Tibial nerve (tissue), 4 donors: ENCODE measurements around the gene MAP4K1. TPM values are rescaled to one million over a fixed set of nuclear protein-coding genes. Genes with fewer than 3 reads are reported as not detected.
A peak's percentile ranks its signal among the peaks of the same experiment; 100 is the strongest.

Experiments
- DNase-seq, 2 donors: peaks; one replicate each; pipeline ENCODE4 v3.0.0-alpha.2; 2019; ENCODE audit warnings: low spot score in 2 of 2
- H3K27ac ChIP-seq, 4 donors: fragments of 200-600 bp; sonication (generic) in 3 of 4; one replicate each; pipeline ENCODE4 v1.5.1; 2017 to 2019; ENCODE audit warnings: mild to moderate bottlenecking in 1 of 4
- H3K27me3 ChIP-seq, 2 donors: fragments of 200-600 bp; sonication (generic) in 1 of 2; one replicate each; pipeline versions ENCODE4 v1.5.1 to v1.6.0; 2017 to 2019
- H3K36me3 ChIP-seq, 3 donors: fragments of 200-600 bp; sonication (generic); one replicate each; pipeline ENCODE4 v1.5.1; 2018 to 2019
- H3K4me1 ChIP-seq, 4 donors: fragments of 200-600 bp; sonication (generic) in 3 of 4; one replicate each; pipeline ENCODE4 v1.5.1; 2017 to 2019
- H3K4me3 ChIP-seq, 4 donors: fragments of 200-600 bp; sonication (generic) in 3 of 4; one replicate each; pipeline ENCODE4 v1.5.1; 2017 to 2019; ENCODE audit warnings: mild to moderate bottlenecking in 1 of 4, moderate library complexity in 1 of 4
- H3K9me3 ChIP-seq, 4 donors: fragments of 200-600 bp; sonication (generic) in 3 of 4; one replicate each; pipeline ENCODE4 v1.5.1; 2017 to 2019
- EP300 ChIP-seq, 2 donors: sonication (generic); formaldehyde crosslinking; IDR thresholded peaks; one replicate each; pipeline ENCODE4 v1.6.1; 2017; ENCODE audit warnings: antibody characterized with exemption in 2 of 2, mild to moderate bottlenecking in 1 of 2
- POLR2A ChIP-seq, 2 donors: fragments of 450-650 bp; IDR thresholded peaks; one replicate each; pipeline ENCODE4 v1.6.1; 2017; ENCODE audit warnings: antibody characterized with exemption in 2 of 2, mild to moderate bottlenecking in 2 of 2, moderate library complexity in 2 of 2
- WGBS, 2 donors: methylation state at CpG; one replicate each; pipeline ENCODE4 v1.1.5; 2018; 5-methylcytosine and 5-hydroxymethylcytosine counted together
- total RNA-seq, 4 donors: library from RNA; depleted of rRNA; stranded (reverse); fragments of >200 nt; gene quantifications; one replicate each; pipeline ENCODE4 v1.1.0, GENCODE V29; 2016
- TF ChIP-seq, protein P1 (sequence below), 5 experiments: fragments of 200-600 bp in 3 of 5; fragments of 450-650 bp in 2 of 5; sonication (generic) in 3 of 5; IDR thresholded peaks; one replicate each; pipeline ENCODE4 v1.5.1; 2016 to 2019; ENCODE audit warnings: antibody characterized with exemption in 5 of 5, mild to moderate bottlenecking in 3 of 5, moderate library complexity in 2 of 5

The MAP4K1 gene
- total RNA-seq, 4 donors from 2014 or later = 2.5 to 10.0 (median 8.8) TPM

- Histone ChIP-seq H3K27ac (no peak overlapping the region), H3K4me1 (no peaks in the 10 kb centered on the region), H3K4me3 (peak overlapping the region in 2 of 4 donors; percentile 36 to 40), H3K9me3 (no peaks in the 10 kb centered on the region), H3K27me3 (peaks cover 0 to 10% of the 10 kb centered on the region in 2 donors), H3K36me3 (peaks cover 0 to 39% (median 0%) of the 10 kb centered on the region in 3 donors)
- no peak for DNase-seq
- no peak for TF ChIP-seq POLR2A (IDR thresholded peaks at IDR 0.05)
- TF ChIP-seq, protein P1, sequence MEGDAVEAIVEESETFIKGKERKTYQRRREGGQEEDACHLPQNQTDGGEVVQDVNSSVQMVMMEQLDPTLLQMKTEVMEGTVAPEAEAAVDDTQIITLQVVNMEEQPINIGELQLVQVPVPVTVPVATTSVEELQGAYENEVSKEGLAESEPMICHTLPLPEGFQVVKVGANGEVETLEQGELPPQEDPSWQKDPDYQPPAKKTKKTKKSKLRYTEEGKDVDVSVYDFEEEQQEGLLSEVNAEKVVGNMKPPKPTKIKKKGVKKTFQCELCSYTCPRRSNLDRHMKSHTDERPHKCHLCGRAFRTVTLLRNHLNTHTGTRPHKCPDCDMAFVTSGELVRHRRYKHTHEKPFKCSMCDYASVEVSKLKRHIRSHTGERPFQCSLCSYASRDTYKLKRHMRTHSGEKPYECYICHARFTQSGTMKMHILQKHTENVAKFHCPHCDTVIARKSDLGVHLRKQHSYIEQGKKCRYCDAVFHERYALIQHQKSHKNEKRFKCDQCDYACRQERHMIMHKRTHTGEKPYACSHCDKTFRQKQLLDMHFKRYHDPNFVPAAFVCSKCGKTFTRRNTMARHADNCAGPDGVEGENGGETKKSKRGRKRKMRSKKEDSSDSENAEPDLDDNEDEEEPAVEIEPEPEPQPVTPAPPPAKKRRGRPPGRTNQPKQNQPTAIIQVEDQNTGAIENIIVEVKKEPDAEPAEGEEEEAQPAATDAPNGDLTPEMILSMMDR (IDR thresholded peaks at IDR 0.05) = no peak
- no peak for TF ChIP-seq EP300 (IDR thresholded peaks at IDR 0.05)
- WGBS, 2 donors = 69 to 72% methylated on average over 21 of the region's 21 CpGs
Observed at GRCh38 chr19:38565691-38566105, 52.1 kb downstream of the MAP4K1 start.

DNA sequence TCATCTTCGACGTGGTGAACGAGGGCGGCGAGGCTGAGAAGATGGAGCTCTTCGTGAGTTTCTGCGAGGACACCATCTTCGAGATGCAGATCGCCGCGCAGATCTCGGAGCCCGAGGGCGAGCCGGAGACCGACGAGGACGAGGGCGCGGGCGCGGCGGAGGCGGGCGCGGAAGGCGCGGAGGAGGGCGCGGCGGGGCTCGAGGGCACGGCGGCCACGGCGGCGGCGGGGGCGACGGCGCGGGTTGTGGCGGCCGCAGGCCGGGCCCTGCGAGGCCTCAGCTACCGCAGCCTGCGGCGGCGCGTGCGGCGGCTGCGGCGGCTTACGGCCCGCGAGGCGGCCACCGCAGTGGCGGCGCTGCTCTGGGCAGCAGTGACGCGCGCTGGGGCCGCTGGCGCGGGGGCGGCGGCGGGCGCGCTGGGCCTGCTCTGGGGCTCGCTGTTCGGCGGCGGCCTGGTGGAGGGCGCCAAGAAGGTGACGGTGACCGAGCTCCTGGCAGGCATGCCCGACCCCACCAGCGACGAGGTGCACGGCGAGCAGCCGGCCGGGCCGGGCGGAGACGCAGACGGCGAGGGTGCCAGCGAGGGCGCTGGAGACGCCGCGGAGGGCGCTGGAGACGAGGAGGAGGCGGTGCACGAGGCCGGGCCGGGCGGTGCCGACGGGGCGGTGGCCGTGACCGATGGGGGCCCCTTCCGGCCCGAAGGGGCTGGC is 52.6 kb downstream of the MAP4K1 start:
- Histone ChIP-seq H3K27me3 (peaks cover 0 to 10% of the 10 kb centered on the region in 2 donors), H3K4me3 (peak overlapping the region in 2 of 4 donors; percentile 36 to 40), H3K36me3 (peaks cover 0 to 39% (median 0%) of the 10 kb centered on the region in 3 donors), H3K4me1 (no peaks in the 10 kb centered on the region), H3K27ac (no peak overlapping the region), H3K9me3 (no peaks in the 10 kb centered on the region)
- WGBS, 2 donors = 19 to 21% methylated on average over 64 to 81 of the region's 111 CpGs
- DNase-seq = no peak
- TF ChIP-seq POLR2A (IDR thresholded peaks at IDR 0.05) = no peak
- TF ChIP-seq, protein P1 (IDR thresholded peaks at IDR 0.05) = no peak

DNA sequence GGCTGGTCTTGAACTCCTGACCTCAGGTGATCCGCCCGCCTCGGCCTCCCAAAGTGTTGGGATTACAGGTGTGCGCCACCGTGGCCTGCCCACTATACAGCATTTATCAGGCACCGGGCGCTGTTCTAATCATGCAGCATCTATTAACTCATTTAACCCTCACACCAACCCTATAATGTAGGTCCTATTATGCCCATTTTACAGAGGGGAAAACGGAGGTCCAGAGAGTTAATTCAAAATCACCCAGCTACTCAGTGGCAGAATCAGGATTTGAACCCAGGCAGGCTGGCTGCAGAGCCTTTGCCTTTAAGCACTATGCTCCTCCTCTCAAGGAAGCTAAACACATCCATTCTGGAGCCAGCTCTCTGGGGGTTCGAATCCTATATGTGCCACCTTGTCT is 54.3 kb downstream of the MAP4K1 start:
- TF ChIP-seq POLR2A (IDR thresholded peaks at IDR 0.05) (no peak), EP300 (IDR thresholded peaks at IDR 0.05) (no peak)
- TF ChIP-seq, protein P1 (IDR thresholded peaks at IDR 0.05) = no peak
- Histone ChIP-seq H3K27ac (no peak overlapping the region), H3K36me3 (peaks cover 0 to 39% (median 0%) of the 10 kb centered on the region in 3 donors), H3K4me3 (no peak overlapping the region), H3K4me1 (no peaks in the 10 kb centered on the region), H3K9me3 (no peaks in the 10 kb centered on the region), H3K27me3 (peaks cover 0 to 10% of the 10 kb centered on the region in 2 donors)
- DNase-seq = no peak
- WGBS, 2 donors = 93 to 98% methylated on average over 9 of the region's 9 CpGs

GRCh38 chr19:38562096-38562495 is 55.7 kb downstream of the MAP4K1 start:
- WGBS, 2 donors = 71 to 81% methylated on average over 6 of the region's 6 CpGs
- no peak overlapping the region for H3K27ac ChIP-seq
- H3K4me1 ChIP-seq = peaks cover 0 to 6% (median 0%) of the 10 kb centered on the region in 4 donors
- H3K36me3 ChIP-seq = peaks cover 0 to 28% (median 0%) of the 10 kb centered on the region in 3 donors
- DNase-seq = no peak
- H3K4me3 ChIP-seq = no peak overlapping the region
- H3K9me3 ChIP-seq = no peaks in the 10 kb centered on the region
- peaks cover 0 to 10% of the 10 kb centered on the region in 2 donors for H3K27me3 ChIP-seq
- TF ChIP-seq POLR2A (IDR thresholded peaks at IDR 0.05) (no peak), EP300 (IDR thresholded peaks at IDR 0.05) (no peak)
- TF ChIP-seq, protein P1 (IDR thresholded peaks at IDR 0.05) = no peak

DNA sequence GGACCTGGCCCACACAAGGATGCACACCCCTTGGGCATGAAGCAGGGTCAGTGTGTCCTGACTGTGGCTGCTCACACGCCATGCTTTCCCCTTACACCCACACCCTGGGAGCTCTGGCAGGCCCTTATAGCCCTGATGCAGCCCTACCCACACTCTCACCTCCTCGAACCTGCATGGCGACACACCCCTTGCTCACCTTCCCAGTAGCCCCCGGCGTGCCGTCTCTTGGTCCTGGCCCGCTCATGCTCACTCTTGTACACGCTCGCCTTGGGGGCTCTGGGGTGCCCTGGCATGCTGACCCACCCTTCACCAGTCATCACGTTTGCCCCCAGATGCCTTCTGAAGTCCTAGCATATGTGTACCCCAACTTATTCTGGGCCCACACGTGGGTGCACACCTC is 56.1 kb downstream of the MAP4K1 start:
- no peak for DNase-seq
- no peak overlapping the region for H3K27ac ChIP-seq
- H3K4me3 ChIP-seq = no peak overlapping the region
- TF ChIP-seq POLR2A (IDR thresholded peaks at IDR 0.05) (no peak), EP300 (IDR thresholded peaks at IDR 0.05) (no peak)
- TF ChIP-seq, protein P1 (IDR thresholded peaks at IDR 0.05) = no peak
- peaks cover 0 to 28% (median 0%) of the 10 kb centered on the region in 3 donors for H3K36me3 ChIP-seq
- no peaks in the 10 kb centered on the region for H3K9me3 ChIP-seq
- H3K27me3 ChIP-seq = peaks cover 0 to 10% of the 10 kb centered on the region in 2 donors
- peaks cover 0 to 6% (median 0%) of the 10 kb centered on the region in 4 donors for H3K4me1 ChIP-seq
- WGBS, 2 donors = 82 to 88% methylated on average over 11 of the region's 11 CpGs
